Kidney (tissue), 14 donors: ENCODE results near the gene NDUFS6. TPM values are rescaled to one million over a fixed set of nuclear protein-coding genes. Genes with fewer than 3 reads are reported as not detected.

Experiments used
- DNase-seq, 5 donors: peaks; one replicate each; pipeline ENCODE4 v3.0.0-alpha.2; 2013 to 2020
- FAIRE-seq: peaks from 2 replicates; lab custom pipeline; 2012; peaks lifted over from hg19 to GRCh38; lab: Jason Lieb, UNC
- H3K27ac ChIP-seq, 2 donors: one replicate each; pipeline ENCODE4 v1.7.0; 2013; ENCODE audit warnings: low read depth in 2 of 2, low read length in 2 of 2, inconsistent platforms in 1 of 2
- H3K27me3 ChIP-seq: one replicate; pipeline ENCODE4 v1.7.1; 2013; ENCODE audit warnings: low read length, inconsistent platforms; ENCODE audit not compliant: control insufficient read depth, insufficient read depth
- H3K36me3 ChIP-seq, 3 donors: one replicate each; pipeline versions ENCODE4 v1.7.0 to v1.7.1; 2013; ENCODE audit warnings: low read length in 3 of 3, control low read depth in 1 of 3, inconsistent platforms in 1 of 3; ENCODE audit not compliant: insufficient read depth in 3 of 3, control insufficient read depth in 2 of 3
- H3K4me1 ChIP-seq, 3 donors: one replicate each; pipeline versions ENCODE4 v1.7.0 to v1.7.1; 2013; ENCODE audit warnings: low read length in 3 of 3, inconsistent platforms in 1 of 3, low read depth in 1 of 3; ENCODE audit not compliant: control insufficient read depth in 2 of 3, insufficient read depth in 2 of 3
- H3K4me3 ChIP-seq, 3 donors: one replicate each; pipeline versions ENCODE4 v1.7.0 to v1.8.1; 2013; ENCODE audit warnings: low read length in 3 of 3, control low read depth in 1 of 3, inconsistent platforms in 1 of 3
- H3K9ac ChIP-seq, 3 donors: one replicate each; pipeline versions ENCODE4 v1.7.0 to v1.7.1; 2013; ENCODE audit warnings: low read length in 3 of 3, control low read depth in 1 of 3, inconsistent platforms in 1 of 3
- H3K9me3 ChIP-seq, 3 donors: one replicate each; pipeline versions ENCODE4 v1.7.0 to v1.7.1; 2013; ENCODE audit warnings: low read length in 3 of 3, control low read depth in 1 of 3, inconsistent platforms in 1 of 3; ENCODE audit not compliant: control insufficient read depth in 2 of 3, insufficient read depth in 1 of 3
- CTCF ChIP-seq: IDR thresholded peaks from 3 replicates; pipeline ENCODE4 v1.5.1; 2012; ENCODE audit warnings: mild to moderate bottlenecking, moderate library complexity, borderline replicate concordance; ENCODE audit not compliant: insufficient read depth; ENCODE audit errors: extremely low read depth
- intact Hi-C: fragments of 100-400 bp; cut with DNase I; formaldehyde crosslinking; loops from one replicate; pipeline ENCODE4 v1.11.1; 2022
- polyA plus RNA-seq: library from polyadenylated mRNA; stranded (reverse); fragments of 350-450 nt; fragmentation: Illumina TruSeq; extraction: RNeasy Lipid Tissue Mini Kit (QIAGEN cat#74804); gene quantifications from one replicate; pipeline ENCODE4 v1.2.3, GENCODE V29; 2014; ENCODE audit warnings: low read depth, low replicate concordance; ENCODE audit not compliant: insufficient read depth
- total RNA-seq: library from RNA; stranded (reverse); fragmentation: NEBNext Ultra II Directional; extraction: Animal tissue kit (Norgen Biotek cat#: 25700); gene quantifications from one replicate; pipeline ENCODE4 v1.2.1, GENCODE V29; 2021
- donor health status: control.
- donor health status: control.
- donor health status: control.
- donor health status: control.
- donor health status: control.
- donor health status: DM: yes; HTN: yes; CAD: no.
- donor health status: Normal renal cell carcinoma (clear cell type).

Gene NDUFS6
- total and polyA plus RNA-seq, 2 donors from 2014 or later: 31.1 to 164 TPM

- Histone ChIP-seq H3K4me3 (no peak overlapping the region), H3K36me3 (peaks cover 11 to 56% (median 34%) of the 10 kb centered on the region in 3 donors), H3K27ac (no peak overlapping the region), H3K9ac (no peak overlapping the region), H3K9me3 (no peaks in the 10 kb centered on the region), H3K4me1 (peaks cover 0 to 8% (median 0%) of the 10 kb centered on the region in 3 donors), H3K27me3 (no peaks in the 10 kb centered on the region)
- no peak for DNase-seq
- intact Hi-C loops: no loop called here
- FAIRE-seq: no peak
- TF ChIP-seq CTCF: no peak
These were observed 5.0 kb downstream of the NDUFS6 start for GRCh38 chr5:1806199-1806598.

GRCh38 chr5:1806974-1807373, 5.8 kb downstream of the NDUFS6 start:
- Histone ChIP-seq H3K4me1 (peaks cover 0 to 6% (median 0%) of the 10 kb centered on the region in 3 donors), H3K4me3 (no peak overlapping the region), H3K9me3 (no peaks in the 10 kb centered on the region), H3K9ac (no peak overlapping the region), H3K36me3 (peaks cover 11 to 63% (median 39%) of the 10 kb centered on the region in 3 donors), H3K27ac (no peak overlapping the region), H3K27me3 (no peaks in the 10 kb centered on the region)
- intact Hi-C loops: no loop called here
- no peak for TF ChIP-seq CTCF
- FAIRE-seq (no peak), DNase-seq (no peak)

- no peaks in the 10 kb centered on the region for H3K9me3 ChIP-seq
- TF ChIP-seq CTCF: no peak
- DNase-seq (no peak), FAIRE-seq (no peak)
- no peak overlapping the region for H3K27ac ChIP-seq
- H3K36me3 ChIP-seq: peaks cover 11 to 69% (median 43%) of the 10 kb centered on the region in 3 donors
- H3K27me3 ChIP-seq: no peaks in the 10 kb centered on the region
- no peak overlapping the region for H3K9ac ChIP-seq
- peaks cover 0 to 5% (median 0%) of the 10 kb centered on the region in 3 donors for H3K4me1 ChIP-seq
- no peak overlapping the region for H3K4me3 ChIP-seq
- intact Hi-C loops: no loop called here
These were observed 6.4 kb downstream of the NDUFS6 start for GRCh38 chr5:1807451-1808185.
